Measurements from ENCODE around the gene ZDHHC24.
"Not testable (repeated sequence)": the region's sequence is repeated elsewhere in the genome, so short reads cannot be mapped to it uniquely, and the experiment has no call there.

ZDHHC24 gene

GRCh38 chr11:66585447-66585846 lies 39.6 kb upstream of the ZDHHC24 start:
- not testable (repeated sequence) for H3K27me3 ChIP-seq (ENCODE audit: control insufficient read depth, insufficient read depth, low read length)

GRCh38 chr11:66582565-66583147 lies 36.8 kb upstream of the ZDHHC24 start:
- peaks cover 17% of the 10 kb centered on the region; the same call in 1 of the 2 replicates for H3K9me3 ChIP-seq (ENCODE audit: control insufficient read depth, insufficient read depth, low read length)
- H3K4me1 ChIP-seq (ENCODE audit: control insufficient read depth, insufficient read depth, low read length); H3K36me3 ChIP-seq (ENCODE audit: control insufficient read depth, insufficient read depth, low read length); H3K27me3 ChIP-seq (ENCODE audit: control insufficient read depth, insufficient read depth, low read length); H3K9ac ChIP-seq (ENCODE audit: low read depth, low read length); H3K4me3 ChIP-seq (ENCODE audit: low read depth, low read length); H3K27ac ChIP-seq (ENCODE audit: low read depth, low read length): not testable (repeated sequence)

More at GRCh38 chr11:66585447-66585846, 39.6 kb upstream of the ZDHHC24 start:
- not testable (repeated sequence) for H3K4me3 ChIP-seq (ENCODE audit: low read depth, low read length); H3K9ac ChIP-seq (ENCODE audit: low read depth, low read length); H3K36me3 ChIP-seq (ENCODE audit: control insufficient read depth, insufficient read depth, low read length); H3K27ac ChIP-seq (ENCODE audit: low read depth, low read length); H3K4me1 ChIP-seq (ENCODE audit: control insufficient read depth, insufficient read depth, low read length)
- peaks cover 17% of the 10 kb centered on the region for H3K9me3 ChIP-seq (ENCODE audit: control insufficient read depth, insufficient read depth, low read length)

DNA sequence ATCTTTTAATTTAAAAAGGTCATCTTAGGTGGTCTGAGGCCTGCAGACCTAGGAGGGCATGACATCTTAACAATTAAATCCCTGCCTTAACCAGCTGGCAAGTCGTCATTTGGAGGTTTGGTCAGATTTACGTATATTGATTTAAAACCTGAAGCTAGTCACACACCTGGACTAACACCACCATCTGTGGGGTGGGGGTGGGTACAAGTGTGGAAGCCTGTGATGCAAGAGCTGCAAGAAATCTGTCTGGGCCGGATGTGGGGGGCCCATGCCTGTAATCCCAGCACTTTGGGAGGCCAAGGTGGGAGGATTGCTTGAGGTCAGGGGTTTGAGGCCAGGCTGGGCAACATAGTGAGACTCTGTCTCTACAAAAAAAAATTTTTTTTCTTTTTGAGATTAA lies 35.4 kb upstream of the ZDHHC24 start:
- Histone ChIP-seq H3K9me3 (ENCODE audit: control insufficient read depth, insufficient read depth, low read length) (peaks cover 17% of the 10 kb centered on the region; the same call in 1 of the 2 replicates), H3K4me1 (ENCODE audit: control insufficient read depth, insufficient read depth, low read length) (no peaks in the 10 kb centered on the region), H3K36me3 (ENCODE audit: control insufficient read depth, insufficient read depth, low read length) (no peaks in the 10 kb centered on the region), H3K9ac (ENCODE audit: low read depth, low read length) (no peak overlapping the region), H3K27me3 (ENCODE audit: control insufficient read depth, insufficient read depth, low read length) (no peaks in the 10 kb centered on the region), H3K4me3 (ENCODE audit: low read depth, low read length) (no peak overlapping the region), H3K27ac (ENCODE audit: low read depth, low read length) (no peak overlapping the region)

- H3K9me3 ChIP-seq (ENCODE audit: control insufficient read depth, insufficient read depth, low read length) = 0 out of 2 replicates have a peak, but pooled peaks cover 13% of the 10 kb centered on the region
- no peaks in the 10 kb centered on the region for H3K4me1 ChIP-seq (ENCODE audit: control insufficient read depth, insufficient read depth, low read length)
- no peaks in the 10 kb centered on the region for H3K36me3 ChIP-seq (ENCODE audit: control insufficient read depth, insufficient read depth, low read length)
- H3K4me3 ChIP-seq (ENCODE audit: low read depth, low read length) = no peak overlapping the region
- no peak overlapping the region for H3K27ac ChIP-seq (ENCODE audit: low read depth, low read length)
- H3K27me3 ChIP-seq (ENCODE audit: control insufficient read depth, insufficient read depth, low read length) = no peaks in the 10 kb centered on the region
- no peak overlapping the region for H3K9ac ChIP-seq (ENCODE audit: low read depth, low read length)
Measured at GRCh38 chr11:66580803-66581202, 35.0 kb upstream of the ZDHHC24 start.

DNA sequence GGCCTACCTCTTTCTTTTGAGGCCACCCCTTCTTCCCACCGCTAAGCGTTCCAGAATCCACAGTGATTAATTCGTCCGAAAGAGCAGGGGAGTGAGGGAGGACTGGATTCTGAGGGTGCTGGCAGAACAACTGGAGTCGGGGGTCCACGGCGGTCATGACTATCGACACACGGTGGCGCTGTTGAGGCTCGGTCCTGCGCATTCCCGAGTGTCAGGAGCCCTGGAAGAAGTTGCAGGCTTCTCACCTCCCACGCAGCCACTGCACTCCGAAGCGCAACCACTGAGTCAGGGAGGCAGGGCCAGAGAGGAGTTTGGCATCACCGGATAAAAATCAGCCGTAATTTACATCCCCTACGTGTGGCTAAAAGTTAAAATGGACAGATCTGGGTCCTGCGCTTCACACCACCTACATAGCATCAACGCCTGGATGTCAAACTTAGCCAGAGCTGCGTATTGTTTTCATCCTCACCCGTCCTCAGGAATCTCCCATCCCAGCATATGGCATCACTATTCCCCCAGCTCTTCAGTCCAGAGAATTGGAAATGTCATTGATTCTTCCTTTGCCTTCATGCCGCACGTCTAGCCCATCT lies 33.3 kb upstream of the ZDHHC24 start:
- Histone ChIP-seq H3K4me1 (ENCODE audit: control insufficient read depth, insufficient read depth, low read length) (no peaks in the 10 kb centered on the region), H3K9ac (ENCODE audit: low read depth, low read length) (no peak overlapping the region), H3K27me3 (ENCODE audit: control insufficient read depth, insufficient read depth, low read length) (no peaks in the 10 kb centered on the region), H3K27ac (ENCODE audit: low read depth, low read length) (no peak overlapping the region), H3K36me3 (ENCODE audit: control insufficient read depth, insufficient read depth, low read length) (no peaks in the 10 kb centered on the region), H3K4me3 (ENCODE audit: low read depth, low read length) (no peak overlapping the region), H3K9me3 (ENCODE audit: control insufficient read depth, insufficient read depth, low read length) (peaks cover 11% of the 10 kb centered on the region; the same call in 1 of the 2 replicates)

DNA sequence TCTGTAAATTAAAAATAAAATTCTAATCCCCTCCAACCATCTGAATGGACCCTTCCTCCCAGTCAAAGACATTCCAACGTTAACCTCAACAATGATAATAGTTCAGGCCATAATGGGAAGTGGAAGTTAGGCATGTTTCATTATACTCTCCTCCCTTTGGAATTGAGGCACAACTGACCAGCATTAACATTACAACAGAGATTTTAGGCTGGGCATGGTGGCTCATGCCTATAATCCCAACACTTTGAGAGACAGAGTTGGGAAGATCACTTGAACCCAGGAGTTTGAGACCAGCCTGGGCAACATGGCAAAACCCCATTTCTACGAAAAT lies 25.0 kb upstream of the ZDHHC24 start:
- Histone ChIP-seq H3K4me3 (ENCODE audit: low read depth, low read length) (no peak overlapping the region), H3K27me3 (ENCODE audit: control insufficient read depth, insufficient read depth, low read length) (no peaks in the 10 kb centered on the region), H3K27ac (ENCODE audit: low read depth, low read length) (peak overlapping the region; percentile 94), H3K4me1 (ENCODE audit: control insufficient read depth, insufficient read depth, low read length) (peaks cover 18% of the 10 kb centered on the region), H3K9ac (ENCODE audit: low read depth, low read length) (peak overlapping the region; percentile 46; the same call in 1 of the 2 replicates), H3K36me3 (ENCODE audit: control insufficient read depth, insufficient read depth, low read length) (no peaks in the 10 kb centered on the region), H3K9me3 (ENCODE audit: control insufficient read depth, insufficient read depth, low read length) (peaks cover 3% of the 10 kb centered on the region; the same call in 1 of the 2 replicates)

GRCh38 chr11:66570079-66570849 lies 24.4 kb upstream of the ZDHHC24 start:
- H3K9me3 ChIP-seq (ENCODE audit: control insufficient read depth, insufficient read depth, low read length) = peaks cover 3% of the 10 kb centered on the region; the same call in 1 of the 2 replicates
- no peaks in the 10 kb centered on the region for H3K27me3 ChIP-seq (ENCODE audit: control insufficient read depth, insufficient read depth, low read length)
- H3K9ac ChIP-seq (ENCODE audit: low read depth, low read length) = peak overlapping the region; percentile 46
- H3K4me1 ChIP-seq (ENCODE audit: control insufficient read depth, insufficient read depth, low read length) = peaks cover 18% of the 10 kb centered on the region
- H3K4me3 ChIP-seq (ENCODE audit: low read depth, low read length) = no peak overlapping the region
- no peaks in the 10 kb centered on the region for H3K36me3 ChIP-seq (ENCODE audit: control insufficient read depth, insufficient read depth, low read length)
- H3K27ac ChIP-seq (ENCODE audit: low read depth, low read length) = peak overlapping the region; percentile 94

DNA sequence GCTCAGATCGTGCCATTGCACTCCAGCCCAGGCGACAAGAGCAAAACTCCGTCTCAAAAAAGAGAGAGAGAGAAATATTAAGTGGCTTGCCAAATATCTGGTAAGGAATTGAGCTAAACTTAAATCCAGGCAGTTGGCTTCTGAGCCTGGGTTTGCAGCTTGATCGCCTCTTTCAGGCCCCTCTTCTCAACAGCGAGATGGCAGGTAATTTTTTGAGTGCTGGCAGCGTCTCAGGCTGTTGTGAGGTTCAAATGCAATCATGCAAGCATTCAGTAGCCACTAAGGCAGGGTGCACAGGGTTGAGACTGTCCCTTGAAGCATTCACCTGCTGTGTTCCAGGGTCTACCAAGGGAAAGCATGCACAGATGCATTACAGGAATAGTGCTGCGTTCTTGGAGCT lies 23.2 kb upstream of the ZDHHC24 start:
- H3K9me3 ChIP-seq (ENCODE audit: control insufficient read depth, insufficient read depth, low read length) = peaks cover 3% of the 10 kb centered on the region; the same call in 1 of the 2 replicates

DNA sequence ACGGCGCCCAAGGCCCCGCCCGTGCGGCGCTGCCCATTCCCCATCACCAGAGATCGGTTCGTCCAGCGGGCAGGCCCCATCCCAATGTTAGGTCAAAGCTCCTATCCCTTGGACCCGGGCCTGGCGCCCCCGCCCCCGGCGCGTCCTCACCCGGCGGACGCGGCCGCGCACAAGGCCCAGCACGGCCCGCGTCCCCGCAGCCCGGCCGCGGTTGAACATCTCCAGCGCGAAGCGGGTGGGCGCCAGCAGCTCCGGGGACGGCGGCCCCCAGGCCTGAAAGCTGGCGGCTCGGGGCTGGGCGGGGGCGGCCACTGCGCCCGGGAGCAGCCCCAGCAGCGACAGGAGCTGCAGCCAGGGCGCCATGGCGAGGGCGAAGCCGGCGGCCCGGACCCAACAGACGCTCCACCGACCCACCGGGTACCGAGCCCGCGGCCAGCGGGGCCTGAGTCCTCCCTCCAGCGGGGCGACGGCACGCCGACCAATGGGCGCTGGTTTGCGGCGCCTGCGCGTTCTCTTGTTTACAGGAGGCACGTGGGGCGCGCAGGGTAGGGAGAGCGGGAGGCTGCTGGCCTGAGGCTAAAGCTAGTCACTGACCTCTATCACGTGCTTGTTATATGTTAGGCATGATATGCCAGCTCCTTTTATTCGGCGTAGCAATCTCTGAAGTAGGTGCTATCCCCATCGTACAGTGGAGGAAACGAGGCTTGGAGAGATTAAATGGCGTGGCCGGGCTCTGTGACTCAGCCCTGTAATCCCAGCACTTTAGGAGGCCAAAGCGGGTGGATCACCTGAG lies 22.5 kb upstream of the ZDHHC24 start, which contains the start of gene CTSF:
TSS of gene CTSF (minus strand) at position 483 of the 793 bp plus-strand sequence. CDS start at position 363, 120 bp downstream.
- Histone ChIP-seq H3K36me3 (ENCODE audit: control insufficient read depth, insufficient read depth, low read length) (peaks cover 1% of the 10 kb centered on the region; the same call in 1 of the 2 replicates), H3K9ac (ENCODE audit: low read depth, low read length) (no peak within 1 kb of the TSS), H3K27me3 (ENCODE audit: control insufficient read depth, insufficient read depth, low read length) (no peaks in the 10 kb centered on the region), H3K27ac (ENCODE audit: low read depth, low read length) (peak within 1 kb of the TSS; percentile 33), H3K4me1 (ENCODE audit: control insufficient read depth, insufficient read depth, low read length) (peaks cover 18% of the 10 kb centered on the region), H3K4me3 (ENCODE audit: low read depth, low read length) (no peak within 1 kb of the TSS), H3K9me3 (ENCODE audit: control insufficient read depth, insufficient read depth, low read length) (no peaks in the 10 kb centered on the region)

More for the DNA sequence above, 23.2 kb upstream of the ZDHHC24 start:
- Histone ChIP-seq H3K27me3 (ENCODE audit: control insufficient read depth, insufficient read depth, low read length) (no peaks in the 10 kb centered on the region), H3K4me1 (ENCODE audit: control insufficient read depth, insufficient read depth, low read length) (peaks cover 18% of the 10 kb centered on the region), H3K9ac (ENCODE audit: low read depth, low read length) (no peak overlapping the region), H3K36me3 (ENCODE audit: control insufficient read depth, insufficient read depth, low read length) (no peaks in the 10 kb centered on the region), H3K27ac (ENCODE audit: low read depth, low read length) (peak overlapping the region; percentile 33), H3K4me3 (ENCODE audit: low read depth, low read length) (no peak overlapping the region)

DNA sequence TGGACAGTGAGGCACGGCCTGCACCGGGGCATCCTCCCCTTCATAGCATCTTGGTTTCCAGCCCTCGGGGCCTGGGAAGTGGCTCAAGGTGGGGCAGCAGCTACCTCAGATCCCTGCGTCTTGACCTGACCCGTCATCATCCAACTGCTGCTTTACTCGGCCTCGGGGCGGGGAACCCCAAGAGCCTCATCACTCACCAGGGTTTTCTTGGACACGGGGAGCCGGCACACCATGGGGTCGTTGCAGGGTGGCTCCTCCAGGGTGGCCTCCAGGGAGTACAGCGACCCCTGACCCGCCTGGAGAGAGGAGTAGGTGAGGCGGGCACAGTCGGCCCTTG lies 21.9 kb upstream of the ZDHHC24 start:
- Histone ChIP-seq H3K4me1 (ENCODE audit: control insufficient read depth, insufficient read depth, low read length) (peaks cover 18% of the 10 kb centered on the region), H3K27ac (ENCODE audit: low read depth, low read length) (no peak overlapping the region), H3K9ac (ENCODE audit: low read depth, low read length) (no peak overlapping the region), H3K27me3 (ENCODE audit: control insufficient read depth, insufficient read depth, low read length) (no peaks in the 10 kb centered on the region), H3K4me3 (ENCODE audit: low read depth, low read length) (no peak overlapping the region), H3K36me3 (ENCODE audit: control insufficient read depth, insufficient read depth, low read length) (peaks cover 6% of the 10 kb centered on the region), H3K9me3 (ENCODE audit: control insufficient read depth, insufficient read depth, low read length) (no peaks in the 10 kb centered on the region)
